Measurements from ENCODE around the gene PPME1. TPM values are rescaled to one million over a fixed set of nuclear protein-coding genes. Genes with fewer than 3 reads are reported as not detected.

The PPME1 gene
- total and polyA plus RNA-seq, 9 of the 15 experiments (the other 6 are each of a cell fraction or from before 2014, with no cell fraction given) = 9.8 to 81.7 (median 37.6) TPM

DNA sequence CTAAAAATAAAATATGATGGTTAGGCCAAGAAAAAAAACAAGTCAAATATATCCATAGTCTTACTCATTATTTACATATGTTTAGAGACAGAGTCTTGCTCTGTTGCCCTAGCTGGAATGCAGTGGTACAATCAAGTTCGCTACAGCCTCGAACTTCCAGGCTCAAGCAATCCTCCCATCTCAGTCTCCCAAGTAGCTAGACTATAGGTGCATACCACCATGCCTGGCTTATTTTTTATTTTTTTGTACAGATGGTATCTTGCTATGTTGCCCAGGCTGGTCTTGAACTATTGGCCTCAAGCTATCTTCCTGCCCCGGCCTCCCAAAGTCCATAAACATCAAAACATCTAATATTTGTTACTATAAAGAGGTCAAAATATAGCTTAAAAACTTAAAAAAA lies 36.4 kb upstream of the PPME1 start (continued):
- no peak for TF ChIP-seq ASH1L (IDR thresholded peaks at IDR 0.05; ENCODE audit: borderline replicate concordance, low read depth, partially characterized antibody)
- TF ChIP-seq RBM25 (IDR thresholded peaks at IDR 0.05; ENCODE audit: low read depth, low read length, severe bottlenecking) = no peak

- POLR2A ChIA-PET = interaction anchor here (0.6 to 1.4 kb wide), 3 partner anchors 9 to 36 kb away, joined by 3 to 4 read pairs (median 4); partner anchors contain the start of genes C2CD3 and PPME1
- Histone ChIP-seq H3K79me2 (ENCODE audit: control insufficient read depth, insufficient read depth, low read length) (no peaks in the 10 kb centered on the region), H4K20me1 (replicated peaks; ENCODE audit: control insufficient read depth, insufficient read depth, low read length) (no peaks in the 10 kb centered on the region), H3K4me1 (replicated peaks in 1 of 2; ENCODE audit: control insufficient read depth in 2 of 2, insufficient read depth in 2 of 2, low read length in 2 of 2) (peaks cover 0 to 21% of the 10 kb centered on the region in 2 experiments; a peak in 2 of 5 replicates), H3K9ac (ENCODE audit: insufficient read depth in 1 of 2, low read depth in 2 of 2, low read length in 2 of 2) (no peak overlapping the region), H3K9me3 (replicated peaks; ENCODE audit: control insufficient read depth, insufficient read depth, low read depth, low read length) (no peaks in the 10 kb centered on the region), H3K27me3 (ENCODE audit: control insufficient read depth in 2 of 2, insufficient read depth in 2 of 2, low read length in 2 of 2) (no peaks in the 10 kb centered on the region), H3K27ac (ENCODE audit: extremely low read depth, low read depth, low read length) (no peak overlapping the region), H3K9me1 (ENCODE audit: control insufficient read depth, insufficient read depth, low read length) (no peaks in the 10 kb centered on the region), H3K36me3 (ENCODE audit: control insufficient read depth, insufficient read depth, low read length) (peaks cover 39% of the 10 kb centered on the region), H2AFZ (ENCODE audit: low read depth, low read length) (no peak overlapping the region), H3K4me3 (no peak overlapping the region), H3K4me2 (ENCODE audit: insufficient read depth, low read length) (no peak overlapping the region)
- intact Hi-C loops (cut with micrococcal nuclease) = no loop called here
- DNase-seq (ENCODE audit: extremely low read depth in 1 of 4, low spot score in 3 of 4) = peak in 1 of 4 experiments; percentile 10
- no peak for TF ChIP-seq KDM2B (CRISPR knock-in tag; IDR thresholded peaks at IDR 0.05)
- TF ChIP-seq ATF3 (IDR thresholded peaks at IDR 0.05) = peak; percentile 22; the same call in 1 of the 2 replicates
- TF ChIP-seq ATF3 (CRISPR knock-in tag; conservative IDR thresholded peaks at IDR 0.05) = no peak
- 0 out of 2 replicates have a peak, but pooled peaks have one; percentile 27 for TF ChIP-seq HMBOX1 (IDR thresholded peaks at IDR 0.05)
- FAIRE-seq = no peak
- CTCF ChIA-PET (ENCODE audit: low intra/inter-chr PET ratio) = no interaction called here
- in situ Hi-C loops (cut with MboI) = no loop called here
- no TSS peak for BruUV-seq (replicated peaks)
- WGBS (ENCODE audit: insufficient coverage, low coverage, missing lambda C conversion rate) = 68% methylated on average over 3 of the region's 3 CpGs
- no peak for ATAC-seq
Observed at GRCh38 chr11:74135127-74135840, 35.8 kb upstream of the PPME1 start.
